DMS79 treated with DMSO at 0.1 percent for 48 hours (cell line): ENCODE data around the gene CNTNAP2.

ENCODE experiments used
- DNase-seq: peaks from one replicate; lab custom pipeline; 2025; lab: John Stamatoyannopoulos, UW

The CNTNAP2 gene

GRCh38 chr7:146424084-146424483 lies 307.5 kb downstream of the CNTNAP2 start:
- no peak for DNase-seq

GRCh38 chr7:146433501-146433900 lies 316.9 kb downstream of the CNTNAP2 start:
- DNase-seq, result no peak

GRCh38 chr7:146443102-146443501 lies 326.5 kb downstream of the CNTNAP2 start:
- DNase-seq, result no peak

DNA sequence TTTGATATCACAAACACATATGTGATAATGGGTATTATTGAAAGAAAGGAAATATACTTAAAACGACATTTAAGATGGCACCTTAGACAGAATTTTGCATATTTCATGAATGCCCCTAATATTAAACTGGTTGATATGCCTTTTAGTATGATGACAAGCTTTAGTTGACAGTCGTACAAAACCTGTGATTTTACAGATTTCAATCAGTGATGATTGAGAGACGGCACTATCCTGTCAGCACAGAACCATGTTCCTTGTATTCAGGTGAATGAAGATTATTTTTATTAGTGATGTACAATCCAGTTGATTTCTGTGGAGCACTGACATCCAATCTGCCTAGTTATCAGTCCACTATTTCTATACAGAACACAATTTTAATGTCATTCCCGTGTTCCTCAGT lies 333.0 kb downstream of the CNTNAP2 start:
- no peak for DNase-seq

GRCh38 chr7:146455091-146455655 lies 338.6 kb downstream of the CNTNAP2 start:
- DNase-seq, result no peak

DNA sequence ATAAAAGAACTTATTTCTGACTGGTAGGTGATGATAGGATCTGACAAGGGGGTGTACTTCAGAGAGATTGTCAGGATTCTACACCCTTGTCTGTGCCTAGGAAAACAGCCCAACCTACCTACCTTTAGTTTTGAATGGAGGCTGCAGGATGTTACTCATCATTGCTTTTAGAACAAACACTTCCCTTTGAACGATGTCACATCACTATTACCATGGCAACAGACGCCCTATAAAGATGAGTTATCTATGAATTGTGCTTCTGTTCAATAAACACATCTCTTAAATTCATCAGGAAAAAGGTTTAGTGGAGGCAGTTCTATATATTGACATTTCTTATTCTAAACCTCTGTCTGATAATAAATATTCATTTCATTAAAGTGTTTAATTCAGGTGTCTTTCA lies 362.4 kb downstream of the CNTNAP2 start:
- DNase-seq, result no peak

GRCh38 chr7:146486519-146486918 lies 369.9 kb downstream of the CNTNAP2 start:
- no peak for DNase-seq

GRCh38 chr7:146492017-146492416 lies 375.4 kb downstream of the CNTNAP2 start:
- DNase-seq, result no peak

DNA sequence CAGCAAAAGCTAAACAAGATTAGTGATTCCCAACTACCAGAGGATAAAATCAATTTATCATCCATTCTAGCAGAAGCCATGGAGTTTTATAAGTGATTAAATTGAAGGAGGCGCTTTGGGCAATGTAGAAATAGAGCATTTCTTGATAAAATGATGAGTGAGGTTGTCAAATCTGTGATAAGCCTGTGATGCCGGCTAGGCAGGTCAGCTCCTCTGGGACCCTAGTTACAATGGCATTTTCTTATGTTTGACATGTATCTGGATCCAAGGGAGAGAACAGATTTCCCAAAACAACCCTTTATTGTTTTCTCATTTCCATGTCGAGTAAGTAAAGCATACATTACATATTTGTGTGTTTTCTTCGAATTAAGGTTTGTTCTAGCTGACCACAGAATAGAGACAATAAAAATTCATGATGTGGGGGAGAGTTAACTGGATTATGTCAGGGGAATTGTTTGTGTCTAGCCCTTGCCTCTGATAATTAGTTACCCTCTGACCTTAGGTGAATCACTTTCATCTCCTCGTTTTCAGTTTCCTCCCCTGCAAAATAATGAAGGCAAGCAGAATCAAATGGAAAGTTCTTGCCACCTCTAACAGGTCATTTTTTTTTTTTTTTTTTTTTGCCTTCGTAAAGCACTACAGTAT lies 378.5 kb downstream of the CNTNAP2 start:
- no peak for DNase-seq

GRCh38 chr7:146496657-146497056 lies 380.1 kb downstream of the CNTNAP2 start:
- DNase-seq, result no peak

DNA sequence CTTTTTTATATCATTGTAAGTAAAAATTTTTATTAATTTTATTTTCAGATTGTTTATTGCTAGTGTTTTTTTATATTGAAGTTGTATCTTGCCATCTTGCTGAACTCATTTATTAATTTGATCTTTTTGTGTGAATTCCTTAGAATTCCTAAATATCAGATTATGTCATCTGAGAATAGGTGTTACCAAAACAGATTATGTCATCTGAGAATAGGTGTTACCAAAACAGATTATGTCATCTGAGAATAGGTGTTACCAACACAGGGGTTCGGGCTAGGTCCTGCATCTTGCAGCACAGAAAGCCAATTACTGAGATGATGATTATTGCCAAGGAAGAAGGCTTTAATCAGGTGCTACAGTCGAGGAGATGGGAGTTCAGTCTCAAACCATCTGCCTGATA lies 383.4 kb downstream of the CNTNAP2 start:
- no peak for DNase-seq

DNA sequence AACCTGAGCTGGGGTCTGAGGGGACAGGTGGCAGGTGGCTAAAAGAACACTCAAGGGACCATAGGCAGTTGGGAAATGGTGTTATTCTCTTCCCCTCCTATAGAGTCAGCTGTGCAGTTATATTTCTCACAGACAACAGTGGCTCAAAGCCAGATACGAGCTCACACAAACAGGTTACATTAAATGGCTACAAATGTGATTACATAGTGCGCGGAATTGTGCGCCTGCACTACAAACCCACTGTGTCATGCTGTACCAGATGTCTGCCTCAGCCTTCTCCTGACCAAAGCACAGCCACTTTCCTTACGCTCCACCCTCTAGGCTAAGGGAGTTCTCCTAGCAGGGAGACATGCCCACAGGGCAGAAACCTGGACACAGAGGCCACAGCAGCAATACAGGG lies 387.2 kb downstream of the CNTNAP2 start:
- DNase-seq, result no peak

DNA sequence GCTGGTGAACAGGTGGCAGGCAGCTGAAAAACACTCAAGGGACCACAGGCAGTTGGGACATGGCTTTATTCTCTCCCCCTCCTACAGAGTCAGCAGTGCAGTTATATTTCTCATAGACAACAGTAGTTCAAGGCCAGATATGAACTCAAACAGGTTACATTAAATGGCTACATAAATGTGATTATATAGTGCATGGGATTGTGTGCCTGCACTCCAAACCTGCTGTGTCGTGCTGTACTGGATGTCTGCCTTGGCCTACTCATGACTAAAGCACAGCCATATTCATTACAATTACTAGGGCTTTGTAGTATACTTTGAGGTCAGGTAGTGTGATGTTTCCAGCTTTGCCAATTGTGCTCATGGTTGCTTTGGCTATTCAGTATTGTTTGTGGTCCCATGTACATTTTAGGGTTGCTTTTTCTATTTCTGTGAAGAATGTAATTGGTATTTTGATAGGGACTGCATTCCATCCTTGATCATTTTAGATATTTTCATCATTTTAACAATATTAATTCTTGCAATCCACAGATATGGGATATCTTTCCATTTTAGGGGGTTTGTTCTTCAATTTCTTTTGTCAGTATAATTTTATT lies 393.6 kb downstream of the CNTNAP2 start:
- DNase-seq, result no peak

GRCh38 chr7:146514304-146514703 lies 397.7 kb downstream of the CNTNAP2 start:
- DNase-seq, result no peak

DNA sequence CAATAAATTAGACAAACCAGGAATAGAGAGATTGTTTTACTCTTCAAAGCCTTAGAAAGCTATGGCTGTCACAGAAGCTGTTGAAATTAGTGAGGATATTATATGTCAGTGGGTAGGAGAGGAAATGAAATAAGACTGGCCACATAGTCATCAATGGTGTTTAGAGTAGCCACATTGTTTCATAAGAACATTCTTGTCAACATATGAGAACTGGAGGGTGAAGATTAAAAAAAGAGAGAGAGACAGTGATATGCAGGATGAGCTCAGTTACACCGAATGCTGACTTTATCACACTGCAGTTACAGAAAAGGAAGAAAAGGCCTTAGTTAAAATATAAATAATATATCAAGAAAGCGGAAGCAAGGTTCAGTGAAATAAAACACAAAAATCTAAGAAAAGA lies 412.0 kb downstream of the CNTNAP2 start:
- DNase-seq, result no peak

DNA sequence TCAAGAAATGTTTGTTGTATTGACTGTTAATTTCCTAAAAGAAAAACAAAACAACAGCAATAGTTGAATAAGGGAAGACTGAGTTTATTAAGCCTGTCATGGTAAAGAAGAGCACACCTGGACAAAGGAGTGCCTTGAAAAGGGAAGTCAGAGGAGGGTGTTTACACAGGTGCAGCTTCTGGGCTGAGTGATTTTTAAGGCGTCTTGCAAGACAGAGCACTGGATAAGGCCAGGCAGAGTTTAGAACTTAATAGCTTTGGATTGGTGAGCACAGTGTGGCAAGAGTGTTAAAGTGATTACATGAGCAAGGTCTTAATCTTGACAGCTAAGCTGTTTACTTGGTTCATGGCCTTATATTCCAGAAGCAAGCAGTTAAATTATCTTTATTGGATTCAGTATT lies 423.2 kb downstream of the CNTNAP2 start:
- DNase-seq, result peak; percentile 6

DNA sequence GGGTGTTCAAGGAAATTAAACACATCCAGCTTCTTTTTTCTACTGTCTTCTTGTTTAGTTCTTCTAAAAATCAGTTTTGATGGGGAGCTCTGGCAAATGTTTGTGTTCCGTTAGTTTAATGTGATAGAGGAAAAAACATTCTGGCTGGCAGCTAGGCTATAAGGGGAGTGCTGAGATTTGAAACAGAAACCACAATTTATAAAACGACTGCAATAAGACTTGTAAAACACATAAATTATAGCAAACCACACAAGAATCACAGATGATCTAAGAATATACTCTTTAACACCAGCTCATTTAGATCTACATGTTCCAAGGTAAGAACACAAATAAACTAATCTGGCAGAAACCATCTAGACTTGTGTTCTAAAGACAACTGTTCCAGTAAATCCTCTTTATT lies 425.5 kb downstream of the CNTNAP2 start:
- DNase-seq, result no peak

DNA sequence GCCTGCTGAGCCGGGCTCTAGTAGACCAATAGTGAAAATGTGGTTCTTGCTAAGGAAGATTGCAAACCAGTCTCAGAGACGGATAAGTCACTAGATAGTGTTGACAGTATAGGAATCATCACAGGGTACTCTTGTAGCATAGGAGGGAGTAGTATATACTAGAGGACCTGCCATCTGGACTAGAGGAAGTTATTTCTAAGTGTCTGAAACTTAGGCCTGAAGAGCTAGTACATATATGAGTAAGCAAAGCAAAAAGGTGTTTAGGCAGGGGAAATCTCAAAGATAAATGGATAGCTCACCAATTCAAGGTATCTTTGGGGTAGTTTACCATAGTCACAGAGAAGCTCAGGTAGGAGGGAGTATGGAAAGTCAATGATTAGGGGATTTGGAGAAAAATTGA lies 428.1 kb downstream of the CNTNAP2 start:
- DNase-seq, result no peak

- DNase-seq, result no peak
Measured at GRCh38 chr7:146548816-146549215, 432.2 kb downstream of the CNTNAP2 start.

DNA sequence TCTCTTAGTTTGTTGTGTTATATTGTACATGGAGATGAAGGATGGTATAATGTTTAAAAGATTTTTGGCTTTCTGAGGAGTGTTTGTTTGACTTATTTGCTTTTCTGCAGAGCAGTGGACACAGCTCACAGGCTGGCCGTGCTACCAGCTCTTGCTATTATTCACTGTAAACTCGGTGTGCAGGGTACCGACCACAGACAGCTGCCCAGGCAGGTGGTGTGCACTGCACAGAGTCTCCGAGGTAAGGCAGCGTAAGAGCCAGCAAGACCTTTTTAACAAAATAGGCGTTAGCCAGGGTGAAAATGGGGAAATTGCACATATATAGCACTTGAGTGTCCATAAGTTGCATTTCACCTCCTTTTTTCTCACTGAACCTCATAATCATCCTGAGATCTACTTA lies 438.0 kb downstream of the CNTNAP2 start:
- no peak for DNase-seq

- DNase-seq, result no peak
Measured at GRCh38 chr7:146557971-146558469, 441.4 kb downstream of the CNTNAP2 start.

DNA sequence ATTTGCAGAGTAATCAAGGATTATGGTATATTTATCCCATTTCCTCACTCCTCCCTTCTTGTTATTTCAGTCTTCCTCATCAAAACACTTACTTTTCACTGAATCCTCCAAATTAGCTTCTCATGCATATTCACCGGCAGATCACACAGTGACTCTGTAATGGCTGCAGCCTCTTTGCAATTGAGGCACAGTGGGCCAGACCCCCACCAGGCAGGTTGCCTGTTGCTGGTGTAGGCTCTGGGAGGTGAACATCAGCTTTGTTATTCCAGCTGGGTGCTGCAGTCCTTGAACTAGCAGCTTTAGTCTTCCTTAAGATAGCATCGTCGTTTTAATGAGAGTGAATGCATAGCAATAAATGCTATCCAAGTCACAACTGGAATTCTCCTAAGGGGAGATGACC lies 449.3 kb downstream of the CNTNAP2 start:
- no peak for DNase-seq

- DNase-seq, result no peak
Measured at GRCh38 chr7:146575903-146576302, 459.3 kb downstream of the CNTNAP2 start.

GRCh38 chr7:146591976-146592375 lies 475.4 kb downstream of the CNTNAP2 start:
- no peak for DNase-seq
